Breast epithelium (tissue), 3 donors: ENCODE results near the gene PPARA.

Experiments
- CTCF ChIP-seq, 3 donors: fragments of 450-650 bp; IDR thresholded peaks; one replicate each; pipeline ENCODE4 v1.5.1; 2016 to 2017; ENCODE audit warnings: antibody characterized with exemption in 3 of 3, mild to moderate bottlenecking in 3 of 3, moderate library complexity in 3 of 3
- POLR2AphosphoS5 ChIP-seq, 3 donors: sonication (generic); formaldehyde crosslinking; IDR thresholded peaks; one replicate each; pipeline ENCODE4 v1.6.1; 2017; ENCODE audit warnings: antibody characterized with exemption in 3 of 3

- TF ChIP-seq CTCF (IDR thresholded peaks at IDR 0.05) = no peak
- no peak for TF ChIP-seq POLR2AphosphoS5 (IDR thresholded peaks at IDR 0.05)
Observed at GRCh38 chr22:46148816-46149511, 1.4 kb upstream of the PPARA start.
